Ovary (tissue), 9 donors: ENCODE data around the gene CA10. TPM values are rescaled to one million over a fixed set of nuclear protein-coding genes. Genes with fewer than 3 reads are reported as not detected.

Experiments used
- DNase-seq, 5 donors: peaks; one replicate each; pipeline ENCODE4 v3.0.0-alpha.2; 2019 to 2020
- H3K27ac ChIP-seq, 2 donors: fragments of 200-600 bp; one replicate each; pipeline versions ENCODE4 v1.5.1 to v1.8.0; 2019 to 2022
- H3K27me3 ChIP-seq: fragments of 200-600 bp; one replicate; pipeline ENCODE4 v1.8.0; 2022
- H3K36me3 ChIP-seq: fragments of 200-600 bp; sonication (generic); one replicate; pipeline ENCODE4 v1.5.1; 2019
- H3K4me1 ChIP-seq: one replicate; pipeline ENCODE4 v1.8.1; 2013; ENCODE audit warnings: mild to moderate bottlenecking, moderate library complexity; ENCODE audit not compliant: insufficient read depth
- H3K4me3 ChIP-seq: fragments of 200-600 bp; sonication (generic); one replicate; pipeline ENCODE4 v1.5.1; 2017
- H3K9me3 ChIP-seq, 2 donors: fragments of 200-600 bp in 1 of 2; sonication (generic) in 1 of 2; one replicate each; pipeline versions ENCODE4 v1.5.1 to v1.8.1; 2013 to 2019; ENCODE audit warnings: mild to moderate bottlenecking in 1 of 2, moderate library complexity in 1 of 2
- CTCF ChIP-seq, 3 donors: fragments of 450-650 bp in 2 of 3; fragments of 200-600 bp in 1 of 3; IDR thresholded peaks; one replicate each; pipeline versions ENCODE4 v1.5.1 to v1.8.0; 2016 to 2022; ENCODE audit warnings: antibody characterized with exemption in 3 of 3, mild to moderate bottlenecking in 1 of 3
- EP300 ChIP-seq: sonication (generic); formaldehyde crosslinking; IDR thresholded peaks from one replicate; pipeline ENCODE4 v1.6.1; 2017; ENCODE audit warnings: antibody characterized with exemption
- POLR2A ChIP-seq: fragments of 450-650 bp; IDR thresholded peaks from one replicate; pipeline ENCODE4 v1.6.1; 2017; ENCODE audit warnings: antibody characterized with exemption, mild to moderate bottlenecking, moderate library complexity
- WGBS, 3 donors: extraction: QIAGEN DNeasy Blood & Tissue Kit in 1 of 3; methylation state at CpG; one replicate each; pipeline versions ENCODE4 v1.1.5 to v1.1.7; 2013 to 2017; 5-methylcytosine and 5-hydroxymethylcytosine counted together
- intact Hi-C, 4 donors: fragments of 100-400 bp; cut with DNase I; formaldehyde crosslinking; loops; one replicate each; pipeline versions ENCODE4 v1.11.0 to v1.15.1; 2022 to 2023
- polyA plus RNA-seq, 2 donors: library from polyadenylated mRNA; stranded (reverse); fragments of 200-250 nt in 1 of 2; fragments of 350-450 nt in 1 of 2; fragmentation: Illumina TruSeq in 1 of 2; extraction: RNeasy Lipid Tissue Mini Kit (QIAGEN cat#74804) in 1 of 2; gene quantifications; one replicate each; pipeline ENCODE4 v1.2.3, GENCODE V29; 2013 to 2014
- total RNA-seq, 7 donors: library from RNA; depleted of rRNA in 2 of 7; stranded (reverse); fragments of >200 nt in 2 of 7; fragmentation: NEBNext Ultra II Directional in 3 of 7; extraction: Animal tissue kit (Norgen Biotek cat#: 25700) in 3 of 7; gene quantifications; one replicate each; pipeline versions ENCODE4 v1.1.0 to v1.2.4, GENCODE V29; 2016 to 2023
- donor health status: DM: no; HTN: no; CAD: no; lungs with moderate emphysema.
- donor health status: DM: no; HTN: no; CAD: no.
- donor health status: Bipolar disorder and iron deficiency.
- donor health status: DM: yes; HTN: yes; CAD: no.
- donor health status: DM: no; HTN: no; CAD: no.
- donor health status: DM: yes; HTN: yes; CAD: no.

The CA10 gene
- total and polyA plus RNA-seq, 9 donors, result 0.34 to 4.3 (median 1.2) TPM; not detected in 2

- H3K4me3 ChIP-seq, result no peak overlapping the region
- H3K27ac ChIP-seq, result no peak overlapping the region
- WGBS, 3 donors, result 32 to 43% (median 42%) methylated on average over 4 of the region's 4 CpGs
- peak in 1 of 5 donors; percentile 39 for DNase-seq
- H3K9me3 ChIP-seq, result no peaks in the 10 kb centered on the region
- no peaks in the 10 kb centered on the region for H3K36me3 ChIP-seq
- H3K27me3 ChIP-seq, result no peaks in the 10 kb centered on the region
- no peaks in the 10 kb centered on the region for H3K4me1 ChIP-seq
- no peak for TF ChIP-seq CTCF (IDR thresholded peaks at IDR 0.05)
- TF ChIP-seq POLR2A, result no peak
- TF ChIP-seq EP300, result no peak
- intact Hi-C loops, result no loop called here
These were observed 572.9 kb downstream of the CA10 start for GRCh38 chr17:51585514-51586104.

GRCh38 chr17:51580869-51581268, 577.6 kb downstream of the CA10 start:
- H3K27me3 ChIP-seq, result no peaks in the 10 kb centered on the region
- TF ChIP-seq POLR2A (no peak), EP300 (no peak), CTCF (IDR thresholded peaks at IDR 0.05) (no peak)
- H3K4me1 ChIP-seq, result no peaks in the 10 kb centered on the region
- no peaks in the 10 kb centered on the region for H3K36me3 ChIP-seq
- no peaks in the 10 kb centered on the region for H3K9me3 ChIP-seq
- WGBS, 3 donors, result 79 to 87% (median 86%) methylated on average over 3 of the region's 3 CpGs
- intact Hi-C loops, result no loop called here
- no peak overlapping the region for H3K27ac ChIP-seq
- no peak for DNase-seq
- H3K4me3 ChIP-seq, result no peak overlapping the region
